Measurements from ENCODE around the gene MAVS.

The MAVS gene

DNA sequence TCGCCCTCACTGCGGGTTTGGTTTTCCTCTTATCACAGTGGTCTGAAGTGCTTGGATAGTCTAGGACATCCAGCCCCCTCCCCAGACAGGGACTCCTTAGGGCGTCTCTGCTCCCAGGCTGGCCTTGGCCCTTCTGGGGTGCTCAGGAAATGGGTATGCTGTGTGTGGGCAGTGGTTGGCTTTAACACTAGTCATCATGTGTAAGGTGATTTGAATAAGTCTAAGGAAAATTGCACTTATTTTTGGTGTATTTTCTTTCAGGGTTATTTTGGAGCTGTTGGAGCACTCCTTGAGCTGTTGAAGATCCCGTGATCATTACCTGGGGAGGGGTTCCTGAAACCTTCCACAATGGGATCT is 76.3 kb downstream of the MAVS start:
- H3K4me3 ChIP-seq (ENCODE audit: low read length): no peak overlapping the region
- H3K9ac ChIP-seq (ENCODE audit: low read depth, low read length): no peak overlapping the region
- no peaks in the 10 kb centered on the region for H3K27me3 ChIP-seq (ENCODE audit: control insufficient read depth, insufficient read depth, low read length)
- H3K36me3 ChIP-seq (ENCODE audit: insufficient read depth, low read length): peaks cover 50% of the 10 kb centered on the region
- H3K4me1 ChIP-seq (ENCODE audit: control insufficient read depth, insufficient read depth, low read length): peaks cover 49% of the 10 kb centered on the region
- H3K9me3 ChIP-seq (replicated peaks; ENCODE audit: low read length): no peaks in the 10 kb centered on the region
- H3K4me2 ChIP-seq (ENCODE audit: low read length): peak overlapping the region; percentile 28

DNA sequence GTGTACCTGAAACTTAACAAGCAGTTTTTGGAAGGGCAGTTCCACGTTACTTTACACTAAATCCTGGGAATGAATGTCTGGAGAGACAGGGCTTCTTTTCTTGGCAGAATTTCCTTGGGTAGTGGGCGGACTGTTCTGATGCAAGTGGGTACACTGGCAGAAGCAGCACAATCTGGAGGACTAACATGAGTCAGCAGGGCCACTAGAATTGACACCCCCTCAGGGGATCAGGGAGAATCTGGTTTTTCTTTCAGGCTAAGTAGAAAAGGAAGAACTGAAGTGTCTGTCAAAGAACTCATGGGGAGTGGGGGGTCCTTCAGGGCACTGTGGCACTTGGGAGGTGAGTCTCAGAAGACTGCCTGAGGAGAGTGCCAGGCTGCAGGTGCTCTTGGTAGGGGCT is 77.2 kb downstream of the MAVS start:
- peaks cover 41% of the 10 kb centered on the region for H3K36me3 ChIP-seq (ENCODE audit: insufficient read depth, low read length)

DNA sequence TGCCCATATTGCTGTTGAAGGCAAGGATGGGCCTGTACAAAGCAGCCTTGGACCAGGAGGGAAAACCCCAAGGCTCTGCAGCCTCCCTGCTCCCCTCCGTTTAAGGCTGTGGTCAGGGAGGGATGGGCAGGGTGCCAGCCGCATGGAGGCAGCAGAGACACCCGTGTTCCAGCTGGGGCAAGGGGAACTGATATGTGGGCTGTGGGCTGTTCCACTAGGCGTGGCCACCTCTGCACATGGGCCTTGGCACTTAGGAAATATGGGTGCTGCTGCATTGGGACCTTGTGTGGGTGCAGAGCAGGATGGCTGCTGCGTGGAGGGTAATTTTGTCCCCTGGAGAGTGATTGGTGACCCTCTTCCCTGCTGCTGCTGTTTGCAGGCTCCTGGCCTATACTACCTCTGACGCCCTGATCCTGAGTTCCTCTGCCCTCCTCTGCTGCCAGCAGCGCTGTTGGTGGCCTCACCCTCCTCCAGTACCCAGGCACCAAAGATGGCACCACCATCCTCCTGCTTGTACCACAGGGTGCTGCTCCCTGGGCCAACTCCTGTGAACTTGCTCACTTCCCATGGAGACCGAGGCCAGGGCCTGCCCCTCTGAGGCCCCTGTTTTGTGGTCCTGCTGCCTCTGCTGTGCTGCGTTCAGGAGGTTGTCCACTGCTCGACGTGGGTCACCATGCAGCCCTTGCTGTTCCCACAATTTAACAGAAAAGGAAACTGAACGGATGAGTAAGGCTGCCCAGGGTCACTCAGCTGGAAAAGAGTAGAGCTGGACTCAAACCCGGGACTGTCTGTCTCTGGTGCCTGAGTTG is 77.9 kb downstream of the MAVS start:
- no peak overlapping the region for H3K4me3 ChIP-seq (ENCODE audit: low read length)
- H3K36me3 ChIP-seq (ENCODE audit: insufficient read depth, low read length): peaks cover 38% of the 10 kb centered on the region
- H3K4me1 ChIP-seq (ENCODE audit: control insufficient read depth, insufficient read depth, low read length): peaks cover 44% of the 10 kb centered on the region
- no peak overlapping the region for H3K9ac ChIP-seq (ENCODE audit: low read depth, low read length)
- H3K9me3 ChIP-seq (replicated peaks; ENCODE audit: low read length): no peaks in the 10 kb centered on the region
- no peaks in the 10 kb centered on the region for H3K27me3 ChIP-seq (ENCODE audit: control insufficient read depth, insufficient read depth, low read length)
- peak overlapping the region; percentile 28 for H3K4me2 ChIP-seq (ENCODE audit: low read length)

More for the DNA sequence above, 77.2 kb downstream of the MAVS start:
- Histone ChIP-seq H3K9me3 (replicated peaks; ENCODE audit: low read length) (no peaks in the 10 kb centered on the region), H3K4me2 (ENCODE audit: low read length) (peak overlapping the region; percentile 28), H3K9ac (ENCODE audit: low read depth, low read length) (no peak overlapping the region), H3K4me3 (ENCODE audit: low read length) (no peak overlapping the region), H3K27me3 (ENCODE audit: control insufficient read depth, insufficient read depth, low read length) (no peaks in the 10 kb centered on the region), H3K4me1 (ENCODE audit: control insufficient read depth, insufficient read depth, low read length) (peaks cover 50% of the 10 kb centered on the region)

DNA sequence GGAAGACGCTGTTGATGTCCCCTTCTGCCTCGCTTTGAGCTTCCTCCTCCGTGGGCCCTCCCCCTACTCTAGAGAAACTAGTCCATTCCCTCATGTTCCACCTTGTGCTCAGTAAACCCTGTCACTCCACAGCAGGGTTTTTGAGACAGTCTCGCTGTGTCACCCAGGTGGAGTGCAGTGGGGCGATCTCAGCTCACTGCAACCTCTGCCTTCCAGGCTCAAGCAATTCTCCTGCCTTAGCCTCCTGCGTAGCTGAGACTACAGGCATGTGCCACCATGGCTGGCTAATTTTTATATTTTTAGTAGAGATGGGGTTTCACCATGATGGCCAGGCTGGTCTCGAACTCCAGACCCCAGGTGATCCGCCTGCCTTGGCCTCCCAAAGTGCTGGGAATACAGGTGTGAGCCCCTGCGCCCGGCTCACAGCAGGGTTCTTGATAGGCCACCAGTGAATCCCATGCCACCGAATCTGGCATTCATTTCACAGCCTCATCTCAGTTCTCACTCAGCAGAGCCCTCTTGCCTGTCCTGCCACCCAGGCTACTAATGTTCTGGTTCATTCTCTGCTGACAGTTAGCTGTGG is 78.6 kb downstream of the MAVS start:
- peaks cover 38% of the 10 kb centered on the region for H3K36me3 ChIP-seq (ENCODE audit: insufficient read depth, low read length)
- no peak overlapping the region for H3K9ac ChIP-seq (ENCODE audit: low read depth, low read length)
- no peaks in the 10 kb centered on the region for H3K27me3 ChIP-seq (ENCODE audit: control insufficient read depth, insufficient read depth, low read length)
- no peak overlapping the region for H3K4me2 ChIP-seq (ENCODE audit: low read length)
- peaks cover 43% of the 10 kb centered on the region for H3K4me1 ChIP-seq (ENCODE audit: control insufficient read depth, insufficient read depth, low read length)
- H3K4me3 ChIP-seq (ENCODE audit: low read length): no peak overlapping the region
- no peaks in the 10 kb centered on the region for H3K9me3 ChIP-seq (replicated peaks; ENCODE audit: low read length)

Small RNA genes lying within 50 kb of the gene (small RNA-seq; reads per million reads assigned to genes)
- 44.5 reads per million, percentile 96 among the genes with 10 or more reads in this experiment for gene MIR103A2

Measured in skeletal muscle satellite cell (primary cell).